ENCODE measurements around the gene SLC29A1. TPM values are rescaled to one million over a fixed set of nuclear protein-coding genes. Genes with fewer than 3 reads are reported as not detected.

SLC29A1 gene
- total and polyA plus RNA-seq, 2 donors (not counting 3 experiments of a cell fraction or from before 2014, with no cell fraction given), result 202 to 539 TPM

GRCh38 chr6:44245912-44246662 is 22.7 kb downstream of the SLC29A1 start:
- Histone ChIP-seq H3K27ac (ENCODE audit: insufficient read depth, low read depth, low read length) (peak overlapping the region; percentile 65), H3K9me3 (replicated peaks; ENCODE audit: control insufficient read depth, insufficient read depth, low read length) (no peaks in the 10 kb centered on the region), H3K9me1 (replicated peaks; ENCODE audit: control insufficient read depth, extremely low read depth, insufficient read depth, low read length) (no peaks in the 10 kb centered on the region), H3K9ac (replicated peaks; ENCODE audit: extremely low read depth, insufficient read depth, low read length) (peak overlapping the region; percentile 93), H3K4me1 (ENCODE audit: control insufficient read depth, extremely low read depth, insufficient read depth, low read length) (peaks cover 26% of the 10 kb centered on the region), H3K27me3 (ENCODE audit: control insufficient read depth in 2 of 2, insufficient read depth in 2 of 2, low read length in 2 of 2) (no peaks in the 10 kb centered on the region), H3K4me2 (ENCODE audit: insufficient read depth, low read length) (peak overlapping the region; percentile 64), H3K79me2 (ENCODE audit: control insufficient read depth, insufficient read depth, low read length) (peaks cover 42% of the 10 kb centered on the region), H3K36me3 (ENCODE audit: control insufficient read depth in 2 of 2, extremely low read depth in 1 of 2, insufficient read depth in 2 of 2, low read length in 2 of 2) (peaks cover 17 to 19% of the 10 kb centered on the region in 2 experiments), H2AFZ (ENCODE audit: low read depth, low read length) (peak overlapping the region; percentile 77), H3K4me3 (replicated peaks in 1 of 3; ENCODE audit: insufficient read depth in 1 of 3, low read depth in 1 of 3, low read length in 3 of 3) (peak overlapping the region; percentile 54 to 85 (median 76)), H4K20me1 (replicated peaks; ENCODE audit: control insufficient read depth, extremely low read depth, insufficient read depth, low read length) (peaks cover 7% of the 10 kb centered on the region)
- no TSS peak for BruUV-seq (replicated peaks)
- dilution Hi-C loops (cut with MboI; ENCODE audit: extremely low pct_ligation_motif_present, low sequenced_read_pairs), result no loop called here
- peak; percentile 33 for FAIRE-seq
- TF ChIP-seq CTCF (IDR thresholded peaks at IDR 0.05; ENCODE audit: extremely low read depth in 1 of 2, insufficient read depth in 1 of 2, low read depth in 1 of 2, low read length in 2 of 2) (peak; percentile 17 to 49), POLR2AphosphoS5 (IDR thresholded peaks at IDR 0.05; ENCODE audit: insufficient read depth, low read depth, low read length) (peak; percentile 66), JUN (IDR thresholded peaks at IDR 0.05; ENCODE audit: borderline replicate concordance, insufficient read depth, insufficient read length, low read depth) (no peak)
- POLR2A ChIA-PET, result interaction anchor here (0.6 to 3.1 kb wide), 20 partner anchors 9 to 147 kb away, joined by 3 to 49 read pairs (median 4); partner anchors contain the start of genes MRPL14, MYMX, SLC29A1 and SLC35B2
- CTCF ChIA-PET, result interaction anchor here (1.0 to 5.4 kb wide), 10 partner anchors 9 to 150 kb away, joined by 4 to 38 read pairs (median 6); partner anchors contain the start of genes SLC29A1 and SLC35B2
- intact Hi-C loops (cut with micrococcal nuclease), result loop anchor here (1.0 to 2.0 kb wide), 2 partner anchors 8 to 67 kb away; no protein-coding TSS in a partner anchor
- DNase-seq (ENCODE audit: low read depth, low spot score), result peak; percentile 83
